MCF 10A (cell line): ENCODE data around the gene FMNL2. TPM values are rescaled to one million over a fixed set of nuclear protein-coding genes. Genes with fewer than 3 reads are reported as not detected.
A peak's percentile ranks its signal among the peaks of the same experiment; 100 is the strongest.

Experiments
- BruUV-seq: library from RNA; stranded (reverse); fragments of 400-500 nt; replicated peaks from 2 replicates; lab custom pipeline; 2021; lab: Mats Ljungman, UMichigan
- CTCF ChIA-PET: fragments of 300-600 bp; sonication (Branson Sonifier 250); formaldehyde crosslinking; extraction: SDS; loops from one replicate; lab custom pipeline; 2021; ENCODE audit warnings: antibody characterized with exemption, inconsistent platforms; lab: Yijun Ruan, JAX
- POLR2A ChIA-PET: fragments of 300-600, 350-650 bp; sonication (Branson Sonifier 250); formaldehyde crosslinking; extraction: SDS; loops from one replicate; lab custom pipeline; 2020; ENCODE audit warnings: antibody characterized with exemption, inconsistent platforms; lab: Yijun Ruan, JAX
- DNase-seq: peaks from one replicate; pipeline ENCODE4 v3.0.0-alpha.2; 2018; ENCODE audit not compliant: unreplicated experiment
- H3K27ac Mint-ChIP-seq: one replicate; pipeline ENCODE4 v1.8.0; 2022; ENCODE audit warnings: mild to moderate bottlenecking, low read depth, mixed read lengths; ENCODE audit not compliant: unreplicated experiment
- H3K27me3 Mint-ChIP-seq: one replicate; pipeline ENCODE4 v1.8.0; 2022; ENCODE audit warnings: mixed read lengths; ENCODE audit not compliant: insufficient read depth, unreplicated experiment
- H3K36me3 Mint-ChIP-seq: one replicate; pipeline ENCODE4 v1.8.0; 2022; ENCODE audit warnings: mild to moderate bottlenecking, moderate library complexity, mixed read lengths; ENCODE audit not compliant: insufficient read depth, unreplicated experiment
- H3K4me1 Mint-ChIP-seq: one replicate; pipeline ENCODE4 v1.8.0; 2022; ENCODE audit warnings: mixed read lengths; ENCODE audit not compliant: insufficient read depth, unreplicated experiment
- H3K4me3 Mint-ChIP-seq: one replicate; pipeline ENCODE4 v1.8.0; 2022; ENCODE audit warnings: mild to moderate bottlenecking, moderate library complexity, mixed read lengths; ENCODE audit not compliant: unreplicated experiment
- H3K9me3 Mint-ChIP-seq: one replicate; pipeline ENCODE4 v1.8.0; 2022; ENCODE audit warnings: mixed read lengths; ENCODE audit not compliant: unreplicated experiment
- intact Hi-C: fragments of 100-400 bp; cut with micrococcal nuclease; formaldehyde crosslinking; loops from 2 replicates; pipeline ENCODE4 v1.14.1; 2022
- total RNA-seq: library from RNA; stranded (reverse); gene quantifications from 2 replicates; pipeline ENCODE4 v1.2.3, GENCODE V29; 2022
- TF ChIP-seq, protein P1 (sequence below): fragments of 200-600 bp; IDR thresholded peaks from one replicate; pipeline ENCODE4 v1.8.0; 2022; ENCODE audit warnings: antibody characterized with exemption, mild to moderate bottlenecking; ENCODE audit not compliant: unreplicated experiment

FMNL2 gene
- total RNA-seq, 1 experiment from 2014 or later = 76.5 TPM

DNA sequence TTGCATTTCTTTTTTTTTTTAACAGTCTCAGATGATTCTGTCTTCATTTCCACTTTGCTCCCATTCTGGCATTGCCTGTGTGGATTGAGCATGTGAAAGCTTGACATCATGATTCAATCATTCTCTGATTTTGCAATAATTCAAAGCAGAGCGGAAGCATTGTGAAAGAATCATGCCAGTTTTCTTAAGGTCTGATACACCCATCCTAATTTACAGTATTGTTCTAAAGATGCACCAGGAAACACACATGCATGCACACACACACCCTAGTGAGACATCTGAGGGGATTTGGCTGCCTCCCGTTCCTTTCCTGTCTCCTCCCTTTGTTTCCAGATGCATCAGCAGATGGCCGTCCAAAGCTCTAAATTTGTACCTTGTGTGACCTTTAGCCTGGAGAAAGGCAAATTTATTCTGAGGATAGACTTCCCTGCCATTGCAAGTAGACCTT is 97.3 kb downstream of the FMNL2 start:
- no TSS peak for BruUV-seq
- ChIA-PET POLR2A (interaction anchor here (0.6 to 4.9 kb wide), 13 partner anchors 9 to 256 kb away, joined by 3 to 38 read pairs (median 7); partner anchors contain the start of gene FMNL2), CTCF (interaction anchor here (0.6 to 2.0 kb wide), 6 partner anchors 9 to 254 kb away, joined by 3 to 6 read pairs (median 3); no protein-coding TSS in a partner anchor)
- peaks cover 39% of the 10 kb centered on the region for H3K4me1 Mint-ChIP-seq
- intact Hi-C loops = loop anchor here (2.0 kb wide), 1 partner anchor 95 kb away; no protein-coding TSS in a partner anchor
- H3K9me3 Mint-ChIP-seq = no peaks in the 10 kb centered on the region
- H3K27ac Mint-ChIP-seq = peak overlapping the region; percentile 83
- TF ChIP-seq, protein P1, sequence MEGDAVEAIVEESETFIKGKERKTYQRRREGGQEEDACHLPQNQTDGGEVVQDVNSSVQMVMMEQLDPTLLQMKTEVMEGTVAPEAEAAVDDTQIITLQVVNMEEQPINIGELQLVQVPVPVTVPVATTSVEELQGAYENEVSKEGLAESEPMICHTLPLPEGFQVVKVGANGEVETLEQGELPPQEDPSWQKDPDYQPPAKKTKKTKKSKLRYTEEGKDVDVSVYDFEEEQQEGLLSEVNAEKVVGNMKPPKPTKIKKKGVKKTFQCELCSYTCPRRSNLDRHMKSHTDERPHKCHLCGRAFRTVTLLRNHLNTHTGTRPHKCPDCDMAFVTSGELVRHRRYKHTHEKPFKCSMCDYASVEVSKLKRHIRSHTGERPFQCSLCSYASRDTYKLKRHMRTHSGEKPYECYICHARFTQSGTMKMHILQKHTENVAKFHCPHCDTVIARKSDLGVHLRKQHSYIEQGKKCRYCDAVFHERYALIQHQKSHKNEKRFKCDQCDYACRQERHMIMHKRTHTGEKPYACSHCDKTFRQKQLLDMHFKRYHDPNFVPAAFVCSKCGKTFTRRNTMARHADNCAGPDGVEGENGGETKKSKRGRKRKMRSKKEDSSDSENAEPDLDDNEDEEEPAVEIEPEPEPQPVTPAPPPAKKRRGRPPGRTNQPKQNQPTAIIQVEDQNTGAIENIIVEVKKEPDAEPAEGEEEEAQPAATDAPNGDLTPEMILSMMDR = no peak
- H3K4me3 Mint-ChIP-seq = peak overlapping the region; percentile 8
- peak; percentile 96 for DNase-seq
- no peaks in the 10 kb centered on the region for H3K36me3 Mint-ChIP-seq
- no peaks in the 10 kb centered on the region for H3K27me3 Mint-ChIP-seq

- H3K4me1 Mint-ChIP-seq = peaks cover 39% of the 10 kb centered on the region
- H3K27ac Mint-ChIP-seq = peak overlapping the region; percentile 83
- BruUV-seq = TSS peak; percentile 48
- no peaks in the 10 kb centered on the region for H3K27me3 Mint-ChIP-seq
- POLR2A ChIA-PET = interaction anchor here (0.6 to 4.9 kb wide), 10 partner anchors 10 to 257 kb away, joined by 3 to 38 read pairs (median 10); partner anchors contain the start of gene FMNL2
- TF ChIP-seq, protein P1 = no peak
- DNase-seq = no peak
- H3K4me3 Mint-ChIP-seq = no peak overlapping the region
- CTCF ChIA-PET = interaction anchor here (0.6 to 2.0 kb wide), 9 partner anchors 8 to 255 kb away, joined by 3 to 6 read pairs (median 3); no protein-coding TSS in a partner anchor
- H3K9me3 Mint-ChIP-seq = no peaks in the 10 kb centered on the region
- no peaks in the 10 kb centered on the region for H3K36me3 Mint-ChIP-seq
- intact Hi-C loops = loop anchor here (2.0 kb wide), 1 partner anchor 96 kb away; no protein-coding TSS in a partner anchor
These were observed 97.8 kb downstream of the FMNL2 start for GRCh38 chr2:152432765-152433164.

- ChIA-PET POLR2A (interaction anchor here (1.3 to 4.9 kb wide), 7 partner anchors 10 to 98 kb away, joined by 5 to 38 read pairs (median 10); partner anchors contain the start of gene FMNL2), CTCF (interaction anchor here (0.6 to 2.0 kb wide), 7 partner anchors 8 to 194 kb away, joined by 3 to 6 read pairs (median 3); no protein-coding TSS in a partner anchor)
- Mint-ChIP-seq H3K27ac (no peak overlapping the region), H3K36me3 (no peaks in the 10 kb centered on the region), H3K27me3 (no peaks in the 10 kb centered on the region), H3K4me1 (peaks cover 39% of the 10 kb centered on the region), H3K9me3 (no peaks in the 10 kb centered on the region), H3K4me3 (no peak overlapping the region)
- BruUV-seq = no TSS peak
- TF ChIP-seq, protein P1 = no peak
- intact Hi-C loops = loop anchor here (2.0 kb wide), 1 partner anchor 96 kb away; no protein-coding TSS in a partner anchor
- DNase-seq = no peak
These were observed 98.3 kb downstream of the FMNL2 start for GRCh38 chr2:152433289-152433688.

DNA sequence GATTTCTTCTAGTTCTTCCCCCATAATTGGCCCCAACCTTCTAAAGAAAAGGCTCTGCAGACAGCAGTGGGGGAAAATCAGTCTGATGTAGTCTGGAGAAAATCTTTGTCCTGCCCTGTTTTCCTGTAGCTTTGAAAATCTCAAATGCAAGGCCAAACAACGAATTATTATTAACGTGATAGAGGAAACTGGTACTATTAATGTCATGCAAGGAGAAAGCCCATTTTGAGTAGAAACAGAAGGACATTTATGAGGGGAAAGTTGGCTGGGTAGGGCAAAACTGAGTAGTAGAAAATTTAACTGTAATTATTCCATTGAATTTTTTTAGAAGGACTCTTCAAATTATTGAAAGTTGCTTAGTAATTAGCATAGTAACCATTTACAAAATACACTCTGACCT is 98.8 kb downstream of the FMNL2 start:
- H3K4me3 Mint-ChIP-seq = no peak overlapping the region
- H3K27me3 Mint-ChIP-seq = no peaks in the 10 kb centered on the region
- H3K4me1 Mint-ChIP-seq = peaks cover 36% of the 10 kb centered on the region
- no peak overlapping the region for H3K27ac Mint-ChIP-seq
- BruUV-seq = no TSS peak
- no peaks in the 10 kb centered on the region for H3K9me3 Mint-ChIP-seq
- no peak for DNase-seq
- peaks cover 3% of the 10 kb centered on the region for H3K36me3 Mint-ChIP-seq
- ChIA-PET POLR2A (interaction anchor here (1.1 to 4.9 kb wide), 4 partner anchors 8 to 98 kb away, joined by 3 to 38 read pairs (median 8); partner anchors contain the start of gene FMNL2), CTCF (interaction anchor here (0.7 to 2.0 kb wide), 6 partner anchors 13 to 396 kb away, joined by 3 to 6 read pairs (median 4); no protein-coding TSS in a partner anchor)
- TF ChIP-seq, protein P1 = no peak
- intact Hi-C loops = loop anchor here (2.0 kb wide), 1 partner anchor 97 kb away; no protein-coding TSS in a partner anchor
